Spleen (tissue), 11 donors: ENCODE measurements around the gene CPLX3. TPM values are rescaled to one million over a fixed set of nuclear protein-coding genes. Genes with fewer than 3 reads are reported as not detected.

ENCODE experiments used
- DNase-seq: peaks from one replicate; pipeline ENCODE4 v3.0.0-alpha.2; 2020
- H3K27ac ChIP-seq, 8 donors: fragments of 200-600 bp; sonication (generic) in 7 of 8; 1 replicate in 4 of 8; 2 replicates in 4 of 8; pipeline versions ENCODE4 v1.5.0 to v1.8.0; 2016 to 2021; ENCODE audit warnings: inconsistent platforms in 4 of 8, mild to moderate bottlenecking in 4 of 8, moderate library complexity in 1 of 8
- H3K27me3 ChIP-seq, 7 donors: fragments of 200-600 bp; sonication (generic) in 6 of 7; replicated peaks in 1 of 7; 1 replicate in 4 of 7; 2 replicates in 3 of 7; pipeline versions ENCODE4 v1.5.0 to v1.8.0; 2016 to 2021; ENCODE audit warnings: inconsistent platforms in 3 of 7, mild to moderate bottlenecking in 1 of 7
- H3K36me3 ChIP-seq, 6 donors: fragments of 200-600 bp; sonication (generic) in 5 of 6; 1 replicate in 4 of 6; 2 replicates in 2 of 6; pipeline versions ENCODE4 v1.5.0 to v1.8.0; 2016 to 2021; ENCODE audit warnings: inconsistent platforms in 2 of 6
- H3K4me1 ChIP-seq, 6 donors: fragments of 200-600 bp; sonication (generic) in 5 of 6; 1 replicate in 3 of 6; 2 replicates in 3 of 6; pipeline versions ENCODE4 v1.5.0 to v1.8.0; 2016 to 2021; ENCODE audit warnings: inconsistent platforms in 3 of 6
- H3K4me3 ChIP-seq, 8 donors: fragments of 200-600 bp; sonication (generic) in 7 of 8; 1 replicate in 4 of 8; 2 replicates in 4 of 8; pipeline versions ENCODE4 v1.5.0 to v1.8.0; 2016 to 2021; ENCODE audit warnings: inconsistent platforms in 4 of 8, mild to moderate bottlenecking in 4 of 8, moderate library complexity in 2 of 8
- H3K9me3 ChIP-seq, 8 donors: fragments of 200-600 bp; sonication (generic) in 7 of 8; 1 replicate in 4 of 8; 2 replicates in 4 of 8; pipeline versions ENCODE4 v1.5.0 to v1.8.0; 2016 to 2021; ENCODE audit warnings: inconsistent platforms in 4 of 8
- POLR2A ChIP-seq, 3 donors: fragments of 450-650 bp; IDR thresholded peaks; one replicate each; pipeline ENCODE4 v1.5.1; 2017; ENCODE audit warnings: antibody characterized with exemption in 3 of 3, mild to moderate bottlenecking in 1 of 3
- POLR2AphosphoS5 ChIP-seq, 3 donors: sonication (generic); formaldehyde crosslinking; IDR thresholded peaks; one replicate each; pipeline ENCODE4 v1.5.1; 2017; ENCODE audit warnings: antibody characterized with exemption in 3 of 3
- WGBS, 5 donors: extraction: QIAGEN DNeasy Blood & Tissue Kit in 3 of 5; methylation state at CpG; one replicate each; pipeline versions ENCODE4 v1.1.5 to v1.1.7; 2013 to 2018; 5-methylcytosine and 5-hydroxymethylcytosine counted together
- intact Hi-C: fragments of 100-400 bp; cut with DNase I; formaldehyde crosslinking; loops from one replicate; pipeline ENCODE4 v1.15.0; 2023; ENCODE audit warnings: low total_unique reads
- polyA plus RNA-seq, 3 donors: library from polyadenylated mRNA; stranded (reverse); fragments of 200-250 nt; gene quantifications; one replicate each; pipeline ENCODE4 v1.2.1, GENCODE V29; 2013
- total RNA-seq, 7 donors: library from RNA; depleted of rRNA in 3 of 7; stranded (reverse); fragments of >200 nt in 3 of 7; fragmentation: NEBNext Ultra II Directional in 4 of 7; extraction: Animal tissue kit (Norgen Biotek cat#: 25700) in 4 of 7; gene quantifications; one replicate each; pipeline versions ENCODE4 v1.1.0 to v1.2.1, GENCODE V29; 2016 to 2021
- TF ChIP-seq, protein P1 (sequence below), 11 experiments: fragments of 200-600 bp in 7 of 11; fragments of 450-650 bp in 4 of 11; sonication (generic) in 4 of 11; IDR thresholded peaks in 8 of 11; conservative IDR thresholded peaks in 3 of 11; 1 replicate in 7 of 11; 2 replicates in 4 of 11; pipeline versions ENCODE4 v1.4.0 to v1.8.0; 2016 to 2021; ENCODE audit warnings: antibody characterized with exemption in 11 of 11, inconsistent platforms in 4 of 11, mild to moderate bottlenecking in 1 of 11
- donor health status: healthy with polysubstance abuse.
- donor health status: DM: no; HTN: no; CAD: no; lungs with moderate emphysema.
- donor health status: DM: no; HTN: no; CAD: no.
- donor health status: Bipolar disorder and iron deficiency.
- donor health status: healthy.
- donor health status: DM: no; HTN: no; CAD: no.
- donor health status: DM: yes; HTN: yes; CAD: no.

CPLX3 gene
- total and polyA plus RNA-seq, 10 donors, result 17.7 to 207 (median 39.1) TPM

DNA sequence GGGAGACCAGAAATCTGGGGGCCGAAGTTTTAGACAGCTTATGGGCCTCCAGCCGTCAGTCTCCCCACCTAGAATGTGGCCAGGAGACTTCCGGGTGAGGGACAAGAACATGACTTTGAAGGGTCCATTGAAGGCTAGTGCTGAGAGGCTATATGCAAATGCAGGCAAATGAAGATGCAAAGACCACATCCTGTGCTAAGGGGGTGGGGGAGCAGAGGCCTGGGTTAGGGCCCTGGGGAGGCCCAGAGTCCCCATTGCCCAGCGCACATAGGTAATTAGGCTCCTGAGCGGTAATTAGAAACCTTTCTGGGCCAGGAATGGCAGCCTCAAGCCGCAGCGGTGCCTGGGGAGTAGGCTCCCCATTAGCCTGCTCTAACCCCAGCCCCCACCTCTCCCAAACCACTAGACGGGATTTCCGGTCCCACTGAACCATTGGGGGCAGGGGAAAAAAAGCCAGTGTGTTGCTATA is 37.7 kb upstream of the CPLX3 start:
- intact Hi-C loops, result no loop called here
- H3K27me3 ChIP-seq, result no peaks in the 10 kb centered on the region
- TF ChIP-seq POLR2A (IDR thresholded peaks at IDR 0.05) (no peak), POLR2AphosphoS5 (IDR thresholded peaks at IDR 0.05) (peak in 2 of 3 donors; percentile 68 to 74)
- peaks cover 0 to 46% (median 0%) of the 10 kb centered on the region in 6 donors for H3K36me3 ChIP-seq
- no peaks in the 10 kb centered on the region for H3K9me3 ChIP-seq
- WGBS, 5 donors, result 3 to 19% (median 16%) methylated on average over 9 of the region's 9 CpGs
- H3K27ac ChIP-seq, result peak overlapping the region; percentile 94 to 99 (median 96)
- peaks cover 97 to 100% (median 100%) of the 10 kb centered on the region in 6 donors for H3K4me1 ChIP-seq
- peak; percentile 92 for DNase-seq
- peak overlapping the region; percentile 45 to 98 (median 51) for H3K4me3 ChIP-seq

DNA sequence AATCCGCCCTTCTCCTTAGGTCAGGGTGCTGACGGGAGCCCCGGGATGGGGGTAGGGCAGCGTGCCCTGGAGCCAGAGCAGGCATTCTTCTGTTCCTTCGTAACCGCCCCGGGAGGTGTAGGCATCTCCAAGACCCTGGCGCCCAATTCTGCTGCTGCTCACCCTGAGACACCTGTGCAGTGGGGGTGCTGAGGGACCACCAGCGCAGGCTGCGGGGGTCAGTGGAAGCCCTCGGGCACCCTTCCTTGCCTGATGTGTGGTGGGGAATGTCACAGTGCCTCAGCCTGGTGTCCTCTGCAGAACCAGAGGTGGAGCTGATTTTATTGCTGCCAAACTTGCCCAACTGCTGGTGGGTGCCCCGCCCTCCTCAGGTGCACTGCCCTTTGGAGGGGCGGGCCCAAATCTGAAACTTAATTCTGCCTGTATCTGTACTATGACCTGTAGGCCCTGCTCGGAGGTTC is 37.2 kb upstream of the CPLX3 start:
- intact Hi-C loops, result no loop called here
- Histone ChIP-seq H3K4me1 (peaks cover 94 to 100% (median 99%) of the 10 kb centered on the region in 6 donors), H3K9me3 (no peaks in the 10 kb centered on the region), H3K36me3 (peaks cover 0 to 45% (median 0%) of the 10 kb centered on the region in 6 donors), H3K4me3 (peak overlapping the region; percentile 45 to 98 (median 51)), H3K27me3 (no peaks in the 10 kb centered on the region), H3K27ac (peak overlapping the region; percentile 94 to 99 (median 96))
- peak; percentile 90 for DNase-seq
- TF ChIP-seq POLR2A (IDR thresholded peaks at IDR 0.05) (peak in 1 of 3 donors; percentile 15), POLR2AphosphoS5 (IDR thresholded peaks at IDR 0.05) (peak; percentile 36 to 78 (median 68))
- TF ChIP-seq, protein P1, sequence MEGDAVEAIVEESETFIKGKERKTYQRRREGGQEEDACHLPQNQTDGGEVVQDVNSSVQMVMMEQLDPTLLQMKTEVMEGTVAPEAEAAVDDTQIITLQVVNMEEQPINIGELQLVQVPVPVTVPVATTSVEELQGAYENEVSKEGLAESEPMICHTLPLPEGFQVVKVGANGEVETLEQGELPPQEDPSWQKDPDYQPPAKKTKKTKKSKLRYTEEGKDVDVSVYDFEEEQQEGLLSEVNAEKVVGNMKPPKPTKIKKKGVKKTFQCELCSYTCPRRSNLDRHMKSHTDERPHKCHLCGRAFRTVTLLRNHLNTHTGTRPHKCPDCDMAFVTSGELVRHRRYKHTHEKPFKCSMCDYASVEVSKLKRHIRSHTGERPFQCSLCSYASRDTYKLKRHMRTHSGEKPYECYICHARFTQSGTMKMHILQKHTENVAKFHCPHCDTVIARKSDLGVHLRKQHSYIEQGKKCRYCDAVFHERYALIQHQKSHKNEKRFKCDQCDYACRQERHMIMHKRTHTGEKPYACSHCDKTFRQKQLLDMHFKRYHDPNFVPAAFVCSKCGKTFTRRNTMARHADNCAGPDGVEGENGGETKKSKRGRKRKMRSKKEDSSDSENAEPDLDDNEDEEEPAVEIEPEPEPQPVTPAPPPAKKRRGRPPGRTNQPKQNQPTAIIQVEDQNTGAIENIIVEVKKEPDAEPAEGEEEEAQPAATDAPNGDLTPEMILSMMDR (IDR thresholded peaks at IDR 0.05 in 8 of 11, conservative IDR thresholded peaks at IDR 0.05 in 3 of 11), result no peak
- WGBS, 5 donors, result 20 to 29% (median 24%) methylated on average over 6 to 14 of the region's 14 CpGs

GRCh38 chr15:74789741-74790079 is 36.7 kb upstream of the CPLX3 start:
- Histone ChIP-seq H3K4me1 (peaks cover 93 to 100% (median 99%) of the 10 kb centered on the region in 6 donors), H3K27me3 (no peaks in the 10 kb centered on the region), H3K4me3 (peak overlapping the region; percentile 45 to 98 (median 51)), H3K36me3 (peaks cover 0 to 45% (median 0%) of the 10 kb centered on the region in 6 donors), H3K27ac (peak overlapping the region; percentile 94 to 99 (median 96)), H3K9me3 (no peaks in the 10 kb centered on the region)
- WGBS, 5 donors, result 3 to 13% (median 10%) methylated on average over 3 of the region's 3 CpGs
- TF ChIP-seq POLR2AphosphoS5 (IDR thresholded peaks at IDR 0.05) (no peak), POLR2A (IDR thresholded peaks at IDR 0.05) (no peak)
- TF ChIP-seq, protein P1 (IDR thresholded peaks at IDR 0.05 in 8 of 11, conservative IDR thresholded peaks at IDR 0.05 in 3 of 11), result no peak
- intact Hi-C loops, result no loop called here
- DNase-seq, result no peak

- intact Hi-C loops, result no loop called here
- TF ChIP-seq POLR2A (IDR thresholded peaks at IDR 0.05) (no peak), POLR2AphosphoS5 (IDR thresholded peaks at IDR 0.05) (peak; percentile 77 to 83 (median 83))
- TF ChIP-seq, protein P1 (IDR thresholded peaks at IDR 0.05 in 8 of 11, conservative IDR thresholded peaks at IDR 0.05 in 3 of 11), result no peak
- DNase-seq, result peak; percentile 90
- H3K9me3 ChIP-seq, result no peaks in the 10 kb centered on the region
- H3K36me3 ChIP-seq, result peaks cover 0 to 45% (median 2%) of the 10 kb centered on the region in 6 donors
- peak overlapping the region; percentile 94 to 99 (median 96) for H3K27ac ChIP-seq
- H3K4me3 ChIP-seq, result peak overlapping the region in 7 of 8 donors; percentile 46 to 98 (median 52)
- peaks cover 93 to 100% (median 99%) of the 10 kb centered on the region in 6 donors for H3K4me1 ChIP-seq
- H3K27me3 ChIP-seq, result no peaks in the 10 kb centered on the region
- 3 to 7% (median 5%) methylated on average over 15 of the region's 15 CpGs for WGBS, 5 donors
Observed at GRCh38 chr15:74790080-74790916, 36.1 kb upstream of the CPLX3 start.
